Activated CD4-positive, alpha-beta T cell treated with anti-CD3 and anti-CD28 coated beads for 24 hours (primary cell): ENCODE results near the gene NIPSNAP2.
"Not testable (repeated sequence)": the region's sequence is repeated elsewhere in the genome, so short reads cannot be mapped to it uniquely, and the experiment has no call there.

Experiments
- DNase-seq, 2 donors: peaks; one replicate each; pipeline ENCODE4 v3.0.0-alpha.2; 2020; ENCODE audit warnings: low read depth in 2 of 2

Gene NIPSNAP2

DNA sequence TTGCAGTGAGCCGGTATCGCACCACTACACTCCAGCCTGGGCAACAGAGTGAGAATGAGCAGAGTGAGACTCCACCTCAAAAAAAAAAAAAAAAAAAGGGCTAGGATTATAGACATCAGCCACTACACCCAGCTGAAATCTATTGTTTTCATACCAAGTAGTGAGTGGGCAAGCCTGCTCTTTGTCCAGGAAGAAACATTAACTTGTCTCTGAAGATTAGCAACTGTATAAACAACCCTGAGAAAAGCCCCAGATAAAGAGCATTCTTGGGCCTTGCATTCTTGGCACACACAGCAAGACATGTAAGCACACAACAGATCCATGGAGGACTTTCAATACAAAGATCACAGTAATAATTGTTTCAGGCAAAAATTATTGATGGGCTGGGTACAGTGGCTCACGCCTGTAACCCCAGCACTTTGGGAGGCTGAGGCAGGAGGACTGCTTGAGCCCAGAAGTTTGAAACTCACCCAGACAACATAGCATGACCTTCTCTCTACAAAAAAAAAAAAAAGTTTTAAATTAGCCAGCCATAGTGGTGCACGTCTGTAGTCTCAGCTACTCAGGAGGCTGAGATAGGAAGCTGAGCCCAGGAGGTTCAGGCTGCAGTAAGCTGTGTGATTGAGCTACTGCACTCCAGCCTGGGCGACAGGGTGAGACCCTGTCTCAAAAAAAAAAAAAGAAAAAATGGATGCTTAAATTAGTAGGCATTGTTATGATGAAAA is 82.5 kb downstream of the NIPSNAP2 start:
- DNase-seq: no peak

DNA sequence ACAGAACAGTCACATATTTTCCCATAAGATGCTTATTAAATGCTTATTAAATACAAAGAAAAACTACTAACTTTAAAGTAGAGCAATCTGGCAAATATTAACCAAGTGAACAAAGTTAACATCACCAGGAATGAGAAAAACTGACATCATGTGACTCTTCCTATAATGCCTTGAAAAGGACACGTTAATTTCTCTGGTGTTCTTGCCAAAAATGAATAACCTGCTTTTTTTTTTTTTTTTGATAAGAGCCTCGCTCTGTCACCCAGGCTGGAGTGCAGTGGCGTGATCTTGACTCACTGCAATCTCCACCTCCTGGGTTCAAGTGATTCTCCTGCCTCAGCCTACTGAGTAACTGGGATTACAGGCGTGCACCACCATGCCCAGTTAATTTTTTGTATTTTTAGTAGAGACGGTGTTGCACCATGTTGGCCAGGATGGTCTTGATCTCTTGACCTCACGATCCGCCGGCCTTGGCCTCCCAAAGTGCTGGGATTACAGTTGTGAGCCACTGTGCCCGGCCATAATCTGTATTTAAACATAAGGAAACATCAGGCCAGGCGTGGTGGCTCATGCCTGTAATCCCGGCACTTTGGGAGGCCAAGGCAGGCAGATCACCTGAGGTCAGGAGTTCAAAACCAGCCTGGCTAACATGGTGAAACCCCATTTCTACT is 83.2 kb downstream of the NIPSNAP2 start:
- not testable (repeated sequence) for DNase-seq

DNA sequence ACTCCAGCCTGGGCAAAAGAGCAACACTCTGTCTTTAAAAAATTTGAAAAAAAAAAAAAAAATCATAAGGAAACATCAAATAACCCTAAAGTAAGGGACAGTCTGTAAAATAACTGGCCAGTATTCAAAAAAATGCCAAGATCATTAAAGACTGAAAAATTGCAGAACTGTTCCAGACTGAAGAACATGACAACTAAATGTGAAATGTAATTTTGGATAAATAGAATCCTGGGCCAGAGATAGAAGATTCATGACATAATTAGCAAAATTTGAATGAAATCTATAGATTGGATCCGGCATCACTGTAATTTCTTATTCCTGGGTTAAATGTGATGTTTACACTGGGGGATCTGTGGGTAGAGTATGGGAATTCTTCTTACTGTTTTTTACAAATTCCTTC is 83.9 kb downstream of the NIPSNAP2 start:
- DNase-seq: no peak

DNA sequence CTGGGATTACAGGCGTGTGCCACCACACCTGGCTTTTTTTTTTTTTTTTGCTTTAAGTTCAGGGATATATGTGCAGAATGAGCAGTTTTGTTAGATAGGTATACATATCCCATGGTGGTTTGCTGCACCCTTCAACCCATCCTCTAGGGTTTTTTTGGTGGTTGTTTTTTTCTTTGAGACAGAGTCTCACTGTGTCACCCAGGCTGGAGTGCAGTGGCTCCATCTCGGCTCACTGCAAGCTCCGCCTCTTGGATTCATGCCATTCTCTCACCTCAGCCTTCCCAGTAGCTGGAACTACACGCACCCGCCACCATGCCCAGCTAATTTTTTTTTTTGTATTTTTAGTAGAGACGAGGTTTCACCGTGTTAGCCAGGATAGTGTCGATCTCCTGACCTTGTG is 84.4 kb downstream of the NIPSNAP2 start:
- not testable (repeated sequence) for DNase-seq
